Fibroblast of villous mesenchyme (primary cell): ENCODE data around the gene IDI1. TPM values are rescaled to one million over a fixed set of nuclear protein-coding genes. Genes with fewer than 3 reads are reported as not detected.

Source experiments
- DNase-seq: peaks from one replicate; pipeline ENCODE4 v3.0.0-alpha.2; 2010; ENCODE audit warnings: low read depth
- H3K4me3 ChIP-seq: 2 replicates; pipeline ENCODE4 v1.5.1; 2011; ENCODE audit warnings: low read depth, mild to moderate bottlenecking, low read length
- total RNA-seq: library from RNA; depleted of rRNA; stranded (reverse); fragments of >200 nt; gene quantifications from 2 replicates; pipeline ENCODE4 v1.2.3, GENCODE V29; 2012
- TF ChIP-seq, protein P1 (sequence below): IDR thresholded peaks from 2 replicates; pipeline ENCODE4 v1.5.1; 2012; ENCODE audit warnings: low read depth, mild to moderate bottlenecking, low read length; ENCODE audit not compliant: insufficient read depth

The IDI1 gene
- total RNA-seq, 1 donor: 174 TPM

- TF ChIP-seq, protein P1, sequence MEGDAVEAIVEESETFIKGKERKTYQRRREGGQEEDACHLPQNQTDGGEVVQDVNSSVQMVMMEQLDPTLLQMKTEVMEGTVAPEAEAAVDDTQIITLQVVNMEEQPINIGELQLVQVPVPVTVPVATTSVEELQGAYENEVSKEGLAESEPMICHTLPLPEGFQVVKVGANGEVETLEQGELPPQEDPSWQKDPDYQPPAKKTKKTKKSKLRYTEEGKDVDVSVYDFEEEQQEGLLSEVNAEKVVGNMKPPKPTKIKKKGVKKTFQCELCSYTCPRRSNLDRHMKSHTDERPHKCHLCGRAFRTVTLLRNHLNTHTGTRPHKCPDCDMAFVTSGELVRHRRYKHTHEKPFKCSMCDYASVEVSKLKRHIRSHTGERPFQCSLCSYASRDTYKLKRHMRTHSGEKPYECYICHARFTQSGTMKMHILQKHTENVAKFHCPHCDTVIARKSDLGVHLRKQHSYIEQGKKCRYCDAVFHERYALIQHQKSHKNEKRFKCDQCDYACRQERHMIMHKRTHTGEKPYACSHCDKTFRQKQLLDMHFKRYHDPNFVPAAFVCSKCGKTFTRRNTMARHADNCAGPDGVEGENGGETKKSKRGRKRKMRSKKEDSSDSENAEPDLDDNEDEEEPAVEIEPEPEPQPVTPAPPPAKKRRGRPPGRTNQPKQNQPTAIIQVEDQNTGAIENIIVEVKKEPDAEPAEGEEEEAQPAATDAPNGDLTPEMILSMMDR: no peak
- DNase-seq: no peak
- H3K4me3 ChIP-seq: no peak overlapping the region
Observed at GRCh38 chr10:1035201-1035600, 13.7 kb downstream of the IDI1 start.

GRCh38 chr10:1034758-1035157, 14.2 kb downstream of the IDI1 start:
- TF ChIP-seq, protein P1: no peak
- peak; percentile 41 for DNase-seq
- H3K4me3 ChIP-seq: no peak overlapping the region

DNA sequence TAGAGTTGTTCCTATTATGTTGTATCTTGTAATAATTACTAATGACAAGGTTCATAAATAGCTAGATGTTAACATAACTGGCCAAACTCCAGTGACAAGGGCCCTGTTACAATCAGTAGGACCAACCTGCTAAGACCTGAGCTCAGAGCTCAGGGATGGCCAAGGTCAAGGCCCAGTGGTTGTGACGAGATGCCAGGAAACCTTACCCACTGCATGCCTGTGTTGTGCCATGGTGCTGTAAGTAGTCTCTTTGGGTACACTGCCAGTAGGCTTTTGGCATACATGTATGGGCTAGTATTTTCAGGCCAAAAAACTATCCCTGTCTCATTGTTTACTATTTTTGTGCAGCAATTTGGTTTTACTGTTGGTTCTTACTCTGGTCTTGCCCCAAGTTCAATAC, 15.3 kb downstream of the IDI1 start:
- DNase-seq: no peak
- TF ChIP-seq, protein P1: no peak
- H3K4me3 ChIP-seq: no peak overlapping the region

DNA sequence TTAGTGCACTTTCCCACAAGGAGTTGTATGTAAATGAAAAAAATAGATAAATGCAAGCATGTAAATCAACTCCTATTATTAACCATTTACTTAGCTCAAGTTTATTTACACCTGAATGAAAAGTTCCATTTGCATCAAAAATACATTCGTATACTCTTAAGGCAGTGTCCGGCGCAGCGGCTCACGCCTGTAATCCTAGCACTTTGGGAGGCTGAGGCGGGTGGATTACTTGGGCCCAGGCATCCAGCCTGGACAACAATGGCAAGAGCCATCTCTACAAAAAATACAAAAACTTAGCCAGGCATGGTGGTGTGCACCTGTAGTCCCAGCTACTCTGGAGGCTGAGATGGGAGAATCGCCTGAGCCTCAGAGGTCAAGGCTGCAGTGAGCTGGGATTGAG, 19.1 kb downstream of the IDI1 start:
- TF ChIP-seq, protein P1: no peak
- no peak overlapping the region for H3K4me3 ChIP-seq
- no peak for DNase-seq

DNA sequence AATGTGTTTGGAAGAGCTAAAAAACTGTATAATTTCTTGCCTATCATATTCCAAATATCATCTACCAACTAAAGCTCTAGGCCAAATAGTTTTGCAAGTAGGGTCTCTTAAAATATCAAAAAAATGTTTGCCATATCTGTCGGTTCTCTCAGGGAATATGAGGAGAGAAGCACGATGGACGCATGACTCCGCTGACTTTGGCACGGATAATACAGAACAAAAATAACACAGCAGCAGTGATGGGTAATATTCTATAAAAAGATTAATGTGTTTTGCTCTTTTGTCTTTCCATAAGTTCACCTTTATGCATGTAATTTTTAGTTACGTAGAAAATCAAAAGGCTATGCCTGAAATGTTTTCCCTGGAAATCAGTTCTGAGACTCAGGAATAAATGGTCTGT, 22.3 kb downstream of the IDI1 start:
- TF ChIP-seq, protein P1: no peak
- DNase-seq: no peak
- no peak overlapping the region for H3K4me3 ChIP-seq

DNA sequence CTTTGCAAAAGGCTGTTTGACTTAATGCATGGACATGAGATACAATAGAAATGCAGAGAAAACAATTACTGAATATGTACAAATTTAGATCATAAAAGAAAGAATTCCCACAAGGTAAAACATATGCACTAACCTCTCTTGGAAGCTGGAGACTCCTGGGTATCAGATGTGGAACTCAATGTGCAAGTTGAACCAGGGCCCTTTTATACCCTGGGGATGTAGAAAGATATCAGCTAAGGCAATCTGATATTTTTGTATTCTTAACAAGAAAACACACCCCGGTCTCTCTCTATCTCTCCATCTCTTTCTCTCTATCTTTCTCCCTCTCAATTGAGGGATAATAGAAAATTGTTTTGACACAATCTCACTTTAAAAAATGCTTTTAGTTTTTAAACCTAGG, 23.2 kb downstream of the IDI1 start, which contains the start of gene IDI2:
Gene IDI2 (minus strand): TSS at position 177 of the 400 bp plus-strand sequence. CDS start 1,136 bp downstream, outside the sequence.
- TF ChIP-seq, protein P1: no peak
- no peak within 1 kb of the TSS for H3K4me3 ChIP-seq
- DNase-seq: no peak

- H3K4me3 ChIP-seq: no peak overlapping the region
- TF ChIP-seq, protein P1: no peak
- DNase-seq: no peak
Observed at GRCh38 chr10:1024103-1024502, 24.8 kb downstream of the IDI1 start.
